K562 (cell line): ENCODE measurements around the gene SLC35F4. TPM values are rescaled to one million over a fixed set of nuclear protein-coding genes. Genes with fewer than 3 reads are reported as not detected.

Experiments
- ATAC-seq: fragments of 200-7000 bp; cut with Tn5 transposase; 3 replicates; pipeline ENCODE4 v1.9.1; 2020; ENCODE audit warnings: moderate library complexity
- BruUV-seq: library from RNA; stranded (reverse); fragments of 400-500 nt; replicated peaks from 2 replicates; lab custom pipeline; 2021; lab: Mats Ljungman, UMichigan
- CTCF ChIA-PET: fragments of 300-600 bp; formaldehyde crosslinking; extraction: SDS; loops from one replicate; lab custom pipeline; 2021; ENCODE audit warnings: low intra/inter-chr PET ratio; lab: Yijun Ruan, JAX
- POLR2A ChIA-PET: fragments of 300-600, 350-650 bp; sonication (Branson Sonifier 250); formaldehyde crosslinking; extraction: SDS; loops from one replicate; lab custom pipeline; 2021; ENCODE audit warnings: antibody characterized with exemption, inconsistent platforms; lab: Yijun Ruan, JAX
- DNase-seq, 4 experiments: peaks; one replicate each; pipeline versions ENCODE4 v3.0.0 to v3.0.0-alpha.2; 2011 to 2018; ENCODE audit warnings: low spot score in 3 of 4, mixed read lengths in 3 of 4; ENCODE audit errors: extremely low read depth in 1 of 4
- FAIRE-seq: peaks from 2 replicates; lab custom pipeline; 2011; peaks lifted over from hg19 to GRCh38; lab: Jason Lieb, UNC
- H2AFZ ChIP-seq: 2 replicates; pipeline ENCODE4 v1.6.0; 2011; ENCODE audit warnings: low read depth, low read length, control low read depth, inconsistent platforms
- H3K27ac ChIP-seq: fragments of 200-600 bp; 3 replicates; pipeline ENCODE4 v1.8.0; 2011; ENCODE audit warnings: low read depth, mild to moderate bottlenecking, control low read depth, inconsistent platforms, low read length, moderate library complexity, mixed read lengths; ENCODE audit errors: extremely low read depth
- H3K27me3 ChIP-seq, 2 experiments: fragments of 300-600 bp in 1 of 2; 2 replicates in 1 of 2; 3 replicates in 1 of 2; pipeline versions ENCODE4 v1.6.0 to v1.8.0; 2011; ENCODE audit warnings: inconsistent platforms in 2 of 2, low read length in 2 of 2, mild to moderate bottlenecking in 1 of 2, mixed read lengths in 1 of 2, moderate library complexity in 1 of 2; ENCODE audit not compliant: control insufficient read depth in 2 of 2, insufficient read depth in 2 of 2
- H3K36me3 ChIP-seq: fragments of 300-600 bp; 3 replicates; pipeline ENCODE4 v1.8.0; 2011; ENCODE audit warnings: mild to moderate bottlenecking, low read length, inconsistent platforms; ENCODE audit not compliant: control insufficient read depth, insufficient read depth
- H3K4me1 ChIP-seq, 2 experiments: fragments of 200-600 bp in 1 of 2; replicated peaks in 1 of 2; 2 replicates in 1 of 2; 3 replicates in 1 of 2; pipeline versions ENCODE4 v1.5.1 to v1.8.0; 2011; ENCODE audit warnings: inconsistent platforms in 2 of 2, low read length in 2 of 2, mild to moderate bottlenecking in 1 of 2, mixed read lengths in 1 of 2, moderate library complexity in 1 of 2; ENCODE audit not compliant: control insufficient read depth in 2 of 2, insufficient read depth in 2 of 2
- H3K4me2 ChIP-seq: 2 replicates; pipeline ENCODE4 v1.6.1; 2011; ENCODE audit warnings: low read length, control low read depth, inconsistent platforms, mixed read lengths; ENCODE audit not compliant: insufficient read depth
- H3K4me3 ChIP-seq: fragments of 200-600 bp; sonication (generic), shearing (Covaris generic); 2 replicates; pipeline ENCODE4 v1.5.1; 2016; ENCODE audit warnings: control low read depth, inconsistent platforms
- H3K79me2 ChIP-seq: fragments of 200-600 bp; 3 replicates; pipeline ENCODE4 v1.8.0; 2011; ENCODE audit warnings: low read length, inconsistent platforms; ENCODE audit not compliant: control insufficient read depth, insufficient read depth
- H3K9ac ChIP-seq, 2 experiments: 2 replicates each; pipeline versions ENCODE4 v1.6.0 to v1.6.1; 2011; ENCODE audit warnings: low read depth in 2 of 2, low read length in 2 of 2, control low read depth in 1 of 2, inconsistent platforms in 1 of 2, mild to moderate bottlenecking in 1 of 2, mixed read lengths in 1 of 2; ENCODE audit not compliant: insufficient read depth in 1 of 2
- H3K9me1 ChIP-seq: one replicate; pipeline ENCODE4 v1.6.0; 2011; ENCODE audit warnings: inconsistent platforms, mild to moderate bottlenecking, low read length, moderate library complexity; ENCODE audit not compliant: control insufficient read depth, insufficient read depth
- H3K9me3 ChIP-seq: replicated peaks from 2 replicates; pipeline ENCODE4 v1.5.1; 2011; ENCODE audit warnings: low read depth, low read length, inconsistent platforms; ENCODE audit not compliant: control insufficient read depth, insufficient read depth
- H4K20me1 ChIP-seq: replicated peaks from 2 replicates; pipeline ENCODE4 v1.6.1; 2011; ENCODE audit warnings: low read length, inconsistent platforms, mixed read lengths; ENCODE audit not compliant: control insufficient read depth, insufficient read depth
- ATF6 ChIP-seq: sonication (generic); formaldehyde crosslinking; IDR thresholded peaks from 2 replicates; pipeline ENCODE4 v1.4.0; 2020; ENCODE audit warnings: mild to moderate bottlenecking, missing genetic modification reagents
- ZNF551 ChIP-seq: fragments of 250-450 bp; sonication (Bioruptor Pico); IDR thresholded peaks from 2 replicates; pipeline ENCODE4 v1.5.0; 2021; ENCODE audit warnings: mild to moderate bottlenecking, moderate library complexity
- WGBS: fragments of 100-300 bp; shearing (Covaris generic); methylation state at CpG from one replicate; pipeline ENCODE4 v1.1.6; 2016; ENCODE audit warnings: low coverage, mixed read lengths; ENCODE audit not compliant: insufficient coverage; ENCODE audit errors: missing lambda C conversion rate; 5-methylcytosine and 5-hydroxymethylcytosine counted together
- in situ Hi-C: fragments of 300-500 bp; cut with MboI; formaldehyde crosslinking; loops from 4 replicates; pipeline ENCODE4 v1.15.0; 2018; ENCODE audit warnings: inconsistent platforms, mixed read lengths
- intact Hi-C: fragments of 100-400 bp; cut with micrococcal nuclease; formaldehyde crosslinking; loops from 2 replicates; pipeline ENCODE4 v1.14.2; 2022
- polyA plus RNA-seq, 8 experiments: library from polyadenylated mRNA; depleted of rRNA in 4 of 8; stranded (reverse) in 5 of 8; unstranded in 3 of 8; fragments of >200 nt; fragmentation: Nextera tagmentation in 2 of 8; fragmentation: Illumina TruSeq in 1 of 8; extraction: Ambion mirVana in 2 of 8; extraction: Trizol in 1 of 8; gene quantifications; 2 replicates each; pipeline versions ENCODE4 v1.2.1 to v1.2.3, GENCODE V29; 2011 to 2014; ENCODE audit warnings: inconsistent platforms in 1 of 8, missing spikeins in 1 of 8
- total RNA-seq, 7 experiments: library from RNA; depleted of rRNA in 6 of 7; stranded (reverse); fragments of >200 nt in 6 of 7; fragmentation: Illumina TruSeq in 2 of 7; extraction: Trizol in 2 of 7; gene quantifications; 2 replicates each; pipeline versions ENCODE4 v1.2.1 to v1.2.3, GENCODE V29; 2011 to 2021; ENCODE audit warnings: low replicate concordance in 1 of 7

The SLC35F4 gene
- total and polyA plus RNA-seq, 9 of the 15 experiments (the other 6 are each of a cell fraction or from before 2014, with no cell fraction given): 0.01 TPM; not detected in 8

- no peak for DNase-seq
- no peak for ATAC-seq
- no peak overlapping the region for H2AFZ ChIP-seq
- TF ChIP-seq ZNF551 (CRISPR knock-in tag): no peak
- TF ChIP-seq, all 486 proteins: peak for 0
- H3K4me2 ChIP-seq: no peak overlapping the region
- no peaks in the 10 kb centered on the region for H3K4me1 ChIP-seq
- H3K27ac ChIP-seq: no peak overlapping the region
- no peaks in the 10 kb centered on the region for H4K20me1 ChIP-seq
- in situ Hi-C loops (no loop called here), intact Hi-C loops (no loop called here)
- FAIRE-seq: no peak
- H3K36me3 ChIP-seq: no peaks in the 10 kb centered on the region
- no peak overlapping the region for H3K9ac ChIP-seq
- H3K27me3 ChIP-seq: no peaks in the 10 kb centered on the region
- H3K4me3 ChIP-seq: no peak overlapping the region
- ChIA-PET POLR2A (no interaction called here), CTCF (no interaction called here)
- no peaks in the 10 kb centered on the region for H3K9me1 ChIP-seq
- no TSS peak for BruUV-seq
- H3K79me2 ChIP-seq: no peaks in the 10 kb centered on the region
- H3K9me3 ChIP-seq: no peaks in the 10 kb centered on the region
Observed at GRCh38 chr14:57640036-57640435, 225.9 kb downstream of the SLC35F4 start.

GRCh38 chr14:57637901-57638300 is 228.0 kb downstream of the SLC35F4 start:
- no peaks in the 10 kb centered on the region for H3K9me3 ChIP-seq
- no peaks in the 10 kb centered on the region for H3K79me2 ChIP-seq
- no peak overlapping the region for H2AFZ ChIP-seq
- no peak for ATAC-seq
- H3K9me1 ChIP-seq: no peaks in the 10 kb centered on the region
- POLR2A ChIA-PET: interaction anchor here (0.6 kb wide), 1 partner anchor 148 kb away, joined by 3 read pairs; no protein-coding TSS in a partner anchor
- H3K9ac ChIP-seq: no peak overlapping the region
- H3K4me1 ChIP-seq: no peaks in the 10 kb centered on the region
- no peak for TF ChIP-seq ATF6 (CRISPR knock-in tag)
- TF ChIP-seq, all 486 proteins: peak for 0
- no peak for FAIRE-seq
- 0% methylated on average over 4 of the region's 4 CpGs for WGBS
- intact Hi-C loops (no loop called here), in situ Hi-C loops (no loop called here)
- CTCF ChIA-PET: no interaction called here
- BruUV-seq: no TSS peak
- H3K27ac ChIP-seq: no peak overlapping the region
- H3K4me3 ChIP-seq: no peak overlapping the region
- H3K36me3 ChIP-seq: no peaks in the 10 kb centered on the region
- H3K4me2 ChIP-seq: no peak overlapping the region
- H3K27me3 ChIP-seq: no peaks in the 10 kb centered on the region
- DNase-seq: no peak
- no peaks in the 10 kb centered on the region for H4K20me1 ChIP-seq
